Upper lobe of left lung (tissue), 4 donors: Measurements from ENCODE around the gene GDF15.

Experiments used
- CTCF ChIP-seq, 6 experiments: fragments of 450-650 bp in 4 of 6; fragments of 200-600 bp in 2 of 6; sonication (generic) in 2 of 6; IDR thresholded peaks; one replicate each; pipeline ENCODE4 v1.5.1; 2016 to 2019; ENCODE audit warnings: antibody characterized with exemption in 6 of 6
- EP300 ChIP-seq, 4 donors: sonication (generic); formaldehyde crosslinking; IDR thresholded peaks; one replicate each; pipeline ENCODE4 v1.5.1; 2017; ENCODE audit warnings: antibody characterized with exemption in 4 of 4, control low read depth in 2 of 4
- POLR2A ChIP-seq, 4 donors: fragments of 450-650 bp; IDR thresholded peaks; one replicate each; pipeline ENCODE4 v1.5.1; 2016 to 2017; ENCODE audit warnings: antibody characterized with exemption in 4 of 4, mild to moderate bottlenecking in 2 of 4
- POLR2AphosphoS5 ChIP-seq, 2 donors: sonication (generic); formaldehyde crosslinking; IDR thresholded peaks; one replicate each; pipeline ENCODE4 v1.5.1; 2017; ENCODE audit warnings: antibody characterized with exemption in 2 of 2

DNA sequence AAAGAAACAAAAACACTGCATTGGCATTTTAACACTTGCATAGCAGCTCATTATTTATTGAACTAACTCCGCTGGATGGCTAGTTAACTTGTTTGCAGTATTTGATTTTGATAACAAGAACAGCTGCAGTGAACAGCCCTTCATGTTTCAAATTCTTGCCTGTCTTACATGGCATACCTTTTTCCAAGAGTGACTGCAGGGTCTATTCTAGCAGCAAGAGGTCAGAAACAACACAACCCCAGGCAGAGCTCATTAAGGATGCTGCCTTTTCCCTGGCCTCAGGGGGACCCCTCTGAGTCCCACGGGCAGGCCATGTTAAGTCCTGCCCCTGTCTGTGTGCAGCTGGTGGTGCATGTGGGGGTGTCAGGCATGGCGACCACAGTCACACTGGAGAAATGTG, 28.9 kb upstream of the GDF15 start:
- no peak for TF ChIP-seq CTCF (IDR thresholded peaks at IDR 0.05)
- no peak for TF ChIP-seq POLR2A (IDR thresholded peaks at IDR 0.05)
- no peak for TF ChIP-seq EP300 (IDR thresholded peaks at IDR 0.05)
- no peak for TF ChIP-seq POLR2AphosphoS5 (IDR thresholded peaks at IDR 0.05)
